ENCODE data around the gene EFTUD2.

GRCh38 chr17:44862278-44862914 lies 36.8 kb downstream of the EFTUD2 start:
- TF ChIP-seq CTCF (conservative IDR thresholded peaks at IDR 0.05 in 1 of 2, IDR thresholded peaks at IDR 0.05 in 1 of 2; ENCODE audit: extremely low read depth in 1 of 2, insufficient read depth in 1 of 2, low read depth in 1 of 2, low read length in 2 of 2) (no peak), EZH2 (IDR thresholded peaks at IDR 0.05; ENCODE audit: borderline replicate concordance, low read length) (no peak)
